Ammon's horn (tissue), 1 donor: ENCODE data around the gene PLAAT5.

Experiments
- DNase-seq: peaks from one replicate; pipeline ENCODE4 v3.0.0-alpha.2; 2016; ENCODE audit warnings: low spot score

PLAAT5 gene

DNA sequence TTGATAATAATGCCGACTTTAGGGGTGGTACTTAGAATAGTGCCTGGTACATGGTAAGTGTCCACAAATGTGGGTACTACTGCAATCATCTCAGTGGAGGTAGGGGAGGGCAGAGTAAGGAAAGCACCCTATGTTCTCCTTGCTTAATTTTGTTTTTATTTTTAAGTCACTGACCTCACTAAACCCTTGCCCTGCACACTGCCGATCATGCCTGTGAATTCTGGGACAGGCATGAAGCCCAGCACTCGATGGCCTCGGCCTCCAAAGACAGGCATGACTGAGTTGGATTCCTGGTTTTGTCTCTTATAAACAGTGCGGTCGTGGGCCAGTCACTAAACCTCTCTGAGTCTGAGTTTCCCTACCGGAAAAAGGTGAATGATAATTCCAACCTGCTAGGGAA is 21.8 kb upstream of the PLAAT5 start:
- no peak for DNase-seq

DNA sequence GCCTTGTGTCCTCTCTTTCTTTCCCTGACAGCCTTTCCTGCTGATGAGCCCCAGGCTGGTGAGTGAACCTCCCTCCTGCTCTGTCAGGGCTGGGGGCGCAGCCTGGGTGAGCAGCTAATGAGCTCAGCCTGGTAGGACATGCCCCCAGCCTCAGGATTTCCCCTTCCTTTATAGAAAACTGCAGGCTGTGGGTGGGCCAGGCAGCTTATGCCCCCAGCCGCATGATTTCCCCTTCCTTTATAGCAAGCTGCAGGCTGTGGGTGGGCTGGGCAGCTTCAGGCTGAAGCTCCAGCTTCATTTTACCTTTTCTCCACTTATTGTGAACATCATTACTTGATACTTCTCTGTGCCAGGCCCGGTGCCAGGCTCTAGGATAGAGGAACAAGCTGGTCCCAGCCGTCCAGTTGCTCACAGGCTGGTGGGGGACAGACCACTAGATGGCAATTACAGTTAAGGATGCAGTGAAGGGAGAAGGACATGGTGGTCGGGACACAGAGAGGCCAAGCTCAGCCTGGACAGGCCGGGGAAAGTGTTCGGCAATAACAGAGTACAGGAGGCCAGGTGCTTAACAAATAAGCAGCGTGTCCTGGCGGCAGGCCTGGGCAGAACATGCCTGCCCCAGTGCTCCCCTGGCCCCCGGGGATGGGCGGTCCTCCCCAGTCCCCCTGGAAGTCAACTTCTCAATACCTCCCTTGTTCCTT is 20.2 kb upstream of the PLAAT5 start:
- no peak for DNase-seq

DNA sequence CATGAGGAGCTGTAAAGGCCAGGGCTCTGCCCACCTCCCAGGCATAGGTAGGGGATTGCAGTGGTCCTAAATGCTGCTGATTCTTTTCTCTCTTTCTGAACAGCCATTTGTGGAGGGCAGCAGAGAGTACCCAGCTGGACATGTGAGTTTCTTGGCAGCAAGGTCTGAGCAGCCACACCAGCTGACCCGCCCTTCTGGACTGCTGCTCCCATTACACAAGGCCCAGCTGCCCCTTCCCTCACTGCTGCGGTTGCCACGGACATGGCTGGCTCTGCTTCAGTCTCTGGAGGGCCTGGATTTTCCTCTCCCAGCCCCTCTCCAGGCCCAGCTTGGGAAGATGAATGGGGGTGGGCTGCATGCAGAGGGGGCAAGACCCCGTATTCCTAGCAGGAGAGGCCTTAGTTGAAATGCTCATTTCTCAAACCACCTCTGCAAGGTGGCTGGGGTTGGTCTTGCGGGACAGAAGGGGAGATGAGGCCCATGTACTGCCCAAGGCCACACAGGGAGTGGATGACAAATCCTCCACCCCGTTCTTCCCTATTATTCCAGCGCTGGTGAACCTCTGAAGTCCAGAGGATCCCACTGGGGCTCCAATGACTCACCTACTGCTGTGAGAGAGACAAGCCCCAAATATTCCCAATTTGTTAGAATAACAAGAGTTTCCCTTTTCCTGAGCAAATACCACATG is 19.5 kb upstream of the PLAAT5 start:
- peak; percentile 97 for DNase-seq

DNA sequence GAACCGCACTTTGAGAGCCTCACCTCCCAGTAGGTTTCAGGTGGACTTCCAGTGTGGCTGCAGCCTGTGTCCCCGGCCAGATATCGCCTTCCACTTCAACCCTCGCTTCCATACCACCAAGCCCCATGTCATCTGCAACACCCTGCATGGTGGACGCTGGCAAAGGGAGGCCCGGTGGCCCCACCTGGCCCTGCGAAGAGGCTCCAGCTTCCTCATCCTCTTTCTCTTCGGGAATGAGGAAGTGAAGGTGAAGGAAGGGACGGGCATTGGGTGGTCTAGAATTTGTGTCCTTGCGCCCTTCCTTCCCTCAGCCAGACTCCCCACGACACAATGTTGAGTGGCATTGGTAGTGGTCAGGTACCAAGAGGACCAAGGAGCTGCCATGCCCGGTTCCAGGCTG is 17.8 kb upstream of the PLAAT5 start:
- DNase-seq, result no peak

DNA sequence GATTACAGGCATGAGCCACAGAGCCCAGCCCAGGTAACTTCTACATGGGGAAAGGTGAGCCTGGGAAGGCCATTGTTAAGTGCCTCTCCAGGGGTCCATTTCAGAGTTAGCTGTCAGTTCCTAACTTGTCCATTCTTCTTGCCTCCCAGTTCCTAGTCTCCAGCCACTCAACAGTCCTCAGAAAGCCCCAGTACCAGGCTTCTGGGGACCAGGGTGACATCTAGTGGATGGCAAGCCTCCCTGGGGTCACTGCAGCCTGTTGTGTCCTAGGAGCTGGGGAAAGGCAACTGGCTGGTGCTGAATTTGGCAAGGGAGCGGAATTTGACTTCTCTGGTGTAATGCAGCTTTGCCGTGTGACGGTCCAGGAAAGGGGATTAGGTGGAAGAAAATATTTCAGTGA is 17.0 kb upstream of the PLAAT5 start:
- peak; percentile 88 for DNase-seq

DNA sequence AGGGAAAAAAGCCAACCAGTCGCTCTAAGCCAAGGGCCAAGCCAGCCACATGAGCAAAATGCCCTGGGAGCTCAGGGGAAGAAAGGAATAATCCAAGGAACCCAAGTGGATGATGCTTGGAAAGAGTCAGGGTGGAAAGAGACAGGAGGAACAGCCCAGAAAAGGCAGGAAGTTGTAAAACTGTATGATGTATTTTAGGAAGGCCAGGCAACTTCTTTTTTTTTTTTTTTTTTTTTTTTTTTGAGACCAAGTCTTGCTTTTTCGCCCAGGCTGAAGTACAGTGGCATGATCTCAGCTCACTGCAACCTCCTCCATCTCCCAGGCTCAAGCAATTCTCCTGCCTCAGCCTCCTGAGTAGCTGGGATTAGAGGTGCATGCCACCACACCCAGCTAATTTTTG is 16.5 kb upstream of the PLAAT5 start:
- DNase-seq, result no peak

DNA sequence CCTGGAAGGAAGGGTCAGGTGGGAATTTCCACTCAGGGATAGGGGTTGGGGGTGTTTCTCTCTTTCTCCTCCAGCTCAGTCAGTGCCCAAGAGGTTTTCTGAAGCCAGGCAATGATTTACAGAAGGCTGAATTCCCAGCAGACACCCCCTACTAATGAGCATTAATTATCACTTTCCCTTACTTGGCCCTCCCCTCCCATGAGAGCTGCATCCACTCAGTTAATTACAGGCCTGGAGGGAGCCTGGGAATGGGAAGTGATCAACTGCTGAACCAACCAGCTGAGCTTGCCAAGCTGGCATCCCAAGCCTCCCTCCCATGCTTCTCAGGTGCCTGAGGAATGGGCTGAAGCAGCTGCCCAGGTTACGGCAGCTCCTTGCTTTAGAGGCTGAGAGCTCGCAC is 15.9 kb upstream of the PLAAT5 start:
- DNase-seq, result no peak

DNA sequence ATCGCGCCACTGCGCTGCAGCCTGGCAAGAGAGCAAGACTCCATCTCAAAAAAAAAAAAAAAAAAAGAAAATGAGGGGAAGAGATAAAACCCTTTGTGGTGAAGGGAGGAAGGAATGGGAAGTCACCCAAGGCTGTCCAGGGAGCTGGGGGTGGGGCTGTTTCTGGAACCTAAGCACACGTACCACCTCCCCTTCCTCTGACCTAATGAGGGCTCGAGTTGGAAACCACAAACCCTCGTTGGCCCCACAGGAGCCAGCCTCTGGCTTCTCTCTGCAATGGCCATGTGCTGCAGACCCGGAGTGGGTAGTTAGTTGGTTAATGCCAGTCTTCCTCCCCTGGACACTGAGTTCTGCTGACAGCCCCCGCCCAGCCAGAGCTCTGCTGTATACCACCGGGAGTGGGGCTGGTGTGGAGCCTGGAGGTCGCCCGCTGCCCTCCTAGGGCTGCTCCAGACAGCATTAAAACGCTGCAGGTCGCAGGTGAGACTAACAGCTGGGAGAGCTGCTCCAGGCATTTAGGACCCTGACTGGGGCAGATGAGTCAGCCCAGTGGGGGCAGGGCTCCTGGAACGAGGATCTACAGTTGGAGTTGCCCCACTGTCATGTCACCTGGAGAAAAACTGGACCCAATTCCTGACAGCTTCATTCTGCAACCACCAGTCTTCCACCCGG is 15.0 kb upstream of the PLAAT5 start, which contains the start of gene LGALS12:
Gene LGALS12 (plus strand): TSS at position 228 of the 672 bp plus-strand sequence. CDS start 375 bp downstream, at position 603.
- no peak for DNase-seq

DNA sequence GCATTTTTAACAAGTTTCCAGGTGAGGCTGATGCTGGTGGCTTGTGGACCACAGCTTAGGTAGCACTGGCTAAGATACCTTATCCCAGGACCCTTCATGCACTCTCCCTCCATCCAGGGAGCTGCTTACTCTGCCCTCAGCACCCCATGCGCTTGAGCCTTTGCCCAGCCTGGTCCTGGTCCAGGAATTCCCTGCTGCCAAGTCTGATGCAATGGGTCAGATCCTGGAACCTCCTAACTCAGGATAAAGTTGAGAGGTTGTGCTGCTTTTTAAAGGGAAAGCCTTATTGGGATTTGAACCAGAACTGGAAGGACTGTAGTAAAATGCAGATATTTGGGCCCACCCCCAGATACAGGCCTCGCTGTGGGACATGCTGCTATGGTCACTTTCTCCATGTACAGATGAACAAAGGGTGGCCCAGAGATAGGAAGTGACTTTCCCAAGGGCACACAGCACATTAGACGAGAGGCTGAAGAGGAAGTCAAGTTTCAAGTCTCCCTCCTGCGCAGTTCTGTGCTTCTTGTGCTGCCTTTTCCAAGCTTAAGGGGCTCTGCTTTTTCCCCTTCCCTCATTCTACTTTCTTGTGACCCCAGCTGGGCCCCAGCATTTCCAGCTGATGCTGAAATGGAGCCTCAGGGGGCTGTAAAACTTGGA is 14.1 kb upstream of the PLAAT5 start:
- no peak for DNase-seq

DNA sequence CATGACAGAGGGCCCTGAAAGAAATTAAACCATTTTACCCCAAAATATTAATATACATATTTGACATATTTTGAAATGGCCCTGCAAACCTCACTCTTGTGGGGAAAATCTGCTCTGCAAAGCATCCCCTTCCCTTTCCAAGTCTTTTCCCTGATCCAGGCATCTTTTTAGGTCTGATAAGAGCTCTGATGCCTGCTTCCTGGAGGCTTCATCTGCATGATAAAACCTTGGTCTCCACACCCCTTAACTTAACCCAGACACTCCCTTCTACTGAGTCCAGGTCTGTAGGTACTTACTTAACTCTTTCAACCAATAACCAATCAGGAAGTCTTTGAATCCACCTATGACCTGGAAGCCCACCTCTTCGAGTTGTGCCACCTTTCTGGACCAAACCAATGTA is 13.1 kb upstream of the PLAAT5 start:
- DNase-seq, result no peak

DNA sequence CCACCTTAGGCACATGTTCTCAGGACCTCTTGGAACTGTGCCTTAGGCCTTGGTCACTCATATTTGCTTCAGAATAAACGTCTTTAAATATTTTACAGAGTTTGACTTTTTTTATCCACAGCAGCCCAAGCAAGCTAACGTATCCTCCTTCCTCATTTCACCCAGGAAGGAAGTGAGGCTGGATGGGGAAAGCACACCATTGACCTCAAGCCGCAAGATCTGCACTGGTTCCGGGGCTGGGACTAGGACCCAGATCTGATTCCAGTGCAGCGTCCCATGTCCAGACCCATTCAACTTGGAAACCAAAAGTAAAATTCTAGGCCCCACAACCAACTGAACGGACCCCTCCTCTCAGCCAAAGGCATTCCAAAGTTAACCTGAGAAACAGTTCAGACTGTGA is 12.5 kb upstream of the PLAAT5 start:
- no peak for DNase-seq

DNA sequence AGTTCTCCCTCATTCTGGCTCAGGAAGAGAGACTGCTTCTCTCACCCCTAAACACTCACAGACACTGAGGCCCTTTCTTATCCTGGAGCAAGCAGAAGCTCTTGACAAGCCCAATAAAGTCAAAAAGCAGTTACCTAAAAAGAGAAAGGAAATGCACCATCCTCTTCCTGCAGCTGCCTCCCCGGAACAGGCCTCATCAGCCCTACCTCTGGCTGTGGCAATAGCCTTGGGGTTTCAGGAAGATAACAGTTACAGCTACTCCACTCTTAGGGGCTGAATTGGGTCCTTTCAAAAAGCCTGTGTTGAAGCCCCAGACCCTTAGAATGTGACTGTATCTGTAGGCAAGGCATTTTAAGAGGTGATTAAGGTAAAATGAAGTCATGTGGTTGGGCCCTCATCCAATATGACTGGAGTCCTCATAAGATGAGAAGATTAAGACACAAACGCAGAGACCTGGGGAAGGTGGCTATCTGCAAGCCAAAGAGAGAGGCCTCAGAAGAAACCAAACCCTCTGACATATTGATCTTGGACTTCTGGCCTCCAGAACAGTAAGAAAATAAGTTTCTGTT is 11.4 kb upstream of the PLAAT5 start:
- no peak for DNase-seq

DNA sequence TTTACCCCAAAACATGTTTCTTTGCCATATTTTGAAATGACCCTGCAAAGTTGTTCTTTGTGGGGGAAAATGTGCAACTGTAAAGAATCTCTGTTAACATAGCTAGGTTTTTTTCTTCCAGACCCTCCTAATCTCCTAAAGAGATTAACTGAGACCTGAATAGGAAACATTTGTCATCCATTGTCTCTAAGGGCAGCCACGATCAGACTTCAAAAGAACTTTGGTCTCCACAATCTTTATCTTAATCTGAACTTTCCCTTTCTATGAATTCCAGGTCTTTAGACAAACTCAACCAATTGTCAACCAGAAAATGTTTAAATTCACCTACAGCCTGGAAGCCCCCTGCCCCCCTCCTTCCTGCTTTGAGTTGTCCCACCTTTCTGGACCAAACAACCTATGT is 10.3 kb upstream of the PLAAT5 start:
- no peak for DNase-seq

DNA sequence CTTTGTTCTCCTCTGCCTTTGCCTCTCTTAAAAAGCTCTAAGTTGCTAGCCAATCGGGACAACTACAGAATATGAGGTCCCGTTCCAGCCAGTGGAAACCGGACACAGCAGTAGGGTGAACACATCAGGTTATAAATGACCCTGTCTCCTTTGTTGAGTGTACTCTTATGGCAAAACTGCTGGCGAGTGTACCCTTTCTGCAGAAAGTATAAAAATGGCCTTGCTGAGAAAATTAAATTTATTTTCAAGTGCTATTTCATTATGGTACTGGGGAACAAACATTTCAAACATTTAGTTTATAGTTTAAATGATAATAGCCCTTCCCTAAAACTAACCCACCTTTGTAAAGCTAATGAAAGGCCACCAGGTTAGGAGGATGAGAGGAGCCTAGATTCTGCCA is 8.9 kb upstream of the PLAAT5 start:
- DNase-seq, result no peak

DNA sequence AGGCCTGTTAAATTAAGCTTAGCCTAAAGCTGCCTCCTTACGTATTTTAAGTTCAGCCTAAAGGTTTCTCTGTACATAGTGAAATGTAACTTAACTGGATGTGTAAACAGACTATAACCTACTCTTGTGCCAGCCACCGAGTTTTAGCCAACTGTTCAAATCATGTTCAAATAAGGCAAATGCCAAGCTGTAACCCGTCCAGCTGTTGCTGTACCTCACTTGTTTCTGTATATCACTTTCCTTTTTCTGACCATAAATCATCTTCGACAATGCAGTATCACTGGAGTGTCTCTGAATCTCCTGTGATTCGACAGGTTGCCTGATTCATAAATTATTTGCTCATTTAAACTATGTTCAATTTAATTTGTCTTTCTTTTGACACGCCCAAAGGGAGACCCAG is 4.0 kb upstream of the PLAAT5 start:
- DNase-seq, result no peak

DNA sequence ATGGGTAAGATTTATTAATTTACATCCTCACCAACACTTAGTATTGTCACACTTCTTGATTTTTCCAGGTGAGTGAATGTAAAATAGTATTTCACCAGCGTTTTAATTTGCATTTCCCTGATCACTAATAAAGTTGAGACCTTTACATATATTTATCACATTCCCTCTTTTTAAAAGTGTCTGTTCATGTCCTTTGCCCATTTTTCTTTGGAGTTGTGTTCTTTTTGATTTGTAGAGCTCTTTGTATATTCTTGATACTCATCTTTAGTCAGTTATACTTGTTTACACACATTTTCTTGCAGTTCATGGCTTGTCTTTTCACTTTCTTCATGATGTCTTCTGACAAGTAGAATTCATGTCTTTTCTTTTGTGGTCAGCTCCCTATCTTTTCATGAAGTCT is 2.2 kb upstream of the PLAAT5 start:
- DNase-seq, result no peak

DNA sequence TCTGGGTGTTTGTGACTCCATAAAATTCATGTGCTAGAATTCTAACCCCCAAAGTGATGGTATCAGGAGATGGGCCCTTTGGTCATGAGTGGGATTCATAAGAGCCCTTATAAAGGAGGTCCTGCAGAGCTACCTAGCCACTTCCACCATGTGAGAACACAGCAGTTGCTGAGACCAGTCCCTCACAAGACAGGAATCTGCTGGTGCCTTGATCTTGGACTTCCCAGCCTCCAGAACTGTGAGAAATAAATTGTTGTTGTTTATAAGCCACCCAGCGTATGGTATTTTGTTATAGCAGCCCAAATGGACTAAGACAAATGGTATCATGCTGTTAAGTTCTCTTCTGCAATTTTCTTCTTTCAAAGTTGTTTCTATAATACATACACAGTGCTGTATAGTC is 1.5 kb upstream of the PLAAT5 start:
- DNase-seq, result no peak

DNA sequence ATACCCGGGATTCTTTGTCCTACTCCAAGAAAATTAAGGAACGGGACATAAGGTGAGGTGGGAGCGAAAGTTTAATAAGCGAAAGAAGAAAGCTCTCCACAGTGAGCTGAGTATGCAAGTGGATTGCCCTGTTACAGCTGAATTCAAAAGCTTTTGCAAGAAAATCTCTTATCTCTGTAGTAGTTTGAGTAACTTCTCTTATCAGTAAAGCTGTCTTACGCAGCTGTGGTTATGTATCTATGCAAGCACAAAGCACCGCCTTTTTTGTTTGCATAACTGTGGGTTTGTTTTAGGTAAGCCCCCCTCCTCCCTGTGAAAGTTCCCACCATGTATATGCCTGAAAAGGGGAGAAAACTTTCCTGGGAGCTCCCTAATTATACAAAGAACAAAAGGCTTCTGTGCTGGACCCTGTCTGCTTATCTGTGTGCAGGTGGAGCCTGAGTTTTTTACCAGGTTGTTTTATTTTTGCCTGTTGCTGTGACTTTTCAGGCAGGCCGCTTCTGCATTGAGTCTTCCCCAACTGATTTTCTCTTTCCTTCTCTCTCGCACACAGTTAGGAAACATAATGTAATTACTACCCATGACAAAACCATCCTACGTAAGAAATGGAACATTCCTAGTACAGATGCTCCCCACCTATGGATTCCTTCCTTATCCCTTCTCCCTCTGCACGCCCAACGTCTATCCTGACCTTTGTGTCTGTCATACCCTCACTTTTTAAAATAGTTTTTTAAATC is 837 bp upstream of the PLAAT5 start:
- DNase-seq, result no peak

DNA sequence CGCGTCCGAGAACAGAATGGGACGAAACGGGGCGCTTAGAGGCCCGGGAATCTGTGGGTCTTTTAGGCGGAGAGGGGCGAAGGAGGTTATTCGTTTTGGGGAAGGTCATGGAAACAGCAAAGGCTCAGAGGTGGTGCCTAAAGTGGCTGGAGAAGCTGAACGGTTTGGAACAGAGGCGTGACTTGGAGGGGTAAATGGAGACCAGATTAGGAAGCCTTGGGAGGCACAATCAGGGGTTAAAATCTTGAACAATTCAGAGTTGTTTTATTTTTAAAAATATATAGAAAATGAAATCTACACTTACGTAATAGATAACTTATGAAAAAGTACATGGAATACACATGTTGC is 247 bp upstream of the PLAAT5 start:
- DNase-seq, result no peak

DNA sequence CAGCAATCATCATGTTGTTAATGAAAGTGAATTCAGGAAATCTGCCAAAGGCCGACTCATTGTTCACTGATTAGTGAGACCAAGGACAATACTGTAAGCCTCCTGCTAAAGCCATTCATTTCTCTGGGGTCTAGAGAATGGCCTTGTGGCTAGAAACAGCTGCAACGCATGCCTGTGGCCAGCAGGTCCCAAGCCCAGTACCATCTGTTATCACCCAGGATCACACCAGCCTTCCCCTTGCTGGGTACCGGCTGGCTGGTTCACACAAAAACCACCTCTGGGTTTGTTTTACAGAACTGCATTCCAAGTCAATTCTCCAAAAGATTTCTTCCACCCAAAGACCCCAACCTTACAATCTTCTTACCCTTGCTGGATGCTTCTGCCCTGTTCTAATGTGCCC is 1.1 kb downstream of the PLAAT5 start:
- no peak for DNase-seq

DNA sequence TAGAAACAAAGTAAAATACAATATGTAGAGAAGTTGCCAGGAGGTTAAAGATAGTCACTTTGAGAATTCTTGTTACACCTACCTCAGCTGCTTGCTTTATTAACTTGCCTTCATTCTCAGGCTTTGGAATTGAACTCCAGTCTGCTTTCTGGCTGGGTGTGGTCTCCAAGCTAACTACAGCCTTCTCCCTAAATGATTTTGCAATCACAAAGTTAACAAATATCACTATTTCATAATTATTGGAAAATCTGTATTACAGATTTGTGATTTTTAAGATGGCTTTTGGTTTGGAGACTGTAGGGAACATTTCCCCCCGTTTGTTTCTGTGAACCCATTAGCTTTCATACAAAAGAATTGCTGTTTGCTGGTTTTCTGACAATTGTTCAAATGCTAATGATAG is 2.2 kb downstream of the PLAAT5 start:
- DNase-seq, result no peak

DNA sequence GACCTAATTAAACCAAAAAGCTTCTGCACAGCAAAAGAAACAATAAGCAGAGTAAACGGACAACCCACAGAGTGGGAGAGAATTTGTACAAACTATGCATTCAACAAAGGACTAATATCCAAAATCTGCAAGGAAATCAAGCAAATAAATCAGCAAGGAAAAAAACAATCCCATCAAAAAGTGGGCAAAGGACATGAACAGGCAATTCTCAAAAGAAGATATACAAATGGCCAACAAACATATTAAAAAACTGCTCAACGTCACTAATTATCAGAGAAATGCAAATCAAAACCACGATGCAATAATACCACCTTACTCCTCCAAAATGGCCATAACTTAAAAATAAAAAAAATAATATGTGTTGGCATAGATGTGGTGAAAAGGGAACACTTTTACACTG is 5.2 kb downstream of the PLAAT5 start:
- no peak for DNase-seq
